CD4-positive, alpha-beta T cell treated with Interleukin-17A for 4 hours (primary cell): ENCODE results near the gene UST.
"Not testable (repeated sequence)": the region's sequence is repeated elsewhere in the genome, so short reads cannot be mapped to it uniquely, and the experiment has no call there.

Experiments used
- DNase-seq: peaks from one replicate; pipeline ENCODE4 v3.0.0-alpha.2; 2020; ENCODE audit warnings: mixed read lengths

Gene UST

GRCh38 chr6:148839044-148839443 lies 92.2 kb downstream of the UST start:
- DNase-seq: no peak

GRCh38 chr6:148840256-148840655 lies 93.4 kb downstream of the UST start:
- DNase-seq: no peak

GRCh38 chr6:148842296-148843019 lies 95.6 kb downstream of the UST start:
- no peak for DNase-seq

- no peak for DNase-seq
These were observed 98.6 kb downstream of the UST start for GRCh38 chr6:148845464-148845863.

GRCh38 chr6:148846778-148847761 lies 100.2 kb downstream of the UST start:
- no peak for DNase-seq

GRCh38 chr6:148848915-148849314 lies 102.1 kb downstream of the UST start:
- DNase-seq: no peak

GRCh38 chr6:148849449-148849848 lies 102.6 kb downstream of the UST start:
- DNase-seq: not testable (repeated sequence)

- DNase-seq: no peak
These were observed 104.1 kb downstream of the UST start for GRCh38 chr6:148850964-148851363.

GRCh38 chr6:148851683-148852556 lies 105.1 kb downstream of the UST start:
- DNase-seq: no peak

GRCh38 chr6:148852688-148853087 lies 105.9 kb downstream of the UST start:
- DNase-seq: no peak

- not testable (repeated sequence) for DNase-seq
These were observed 106.3 kb downstream of the UST start for GRCh38 chr6:148853113-148853512.

- DNase-seq: no peak
These were observed 107.3 kb downstream of the UST start for GRCh38 chr6:148854096-148854495.

- DNase-seq: no peak
These were observed 108.2 kb downstream of the UST start for GRCh38 chr6:148854992-148855391.

GRCh38 chr6:148855744-148856143 lies 108.9 kb downstream of the UST start:
- DNase-seq: no peak

- DNase-seq: no peak
These were observed 111.1 kb downstream of the UST start for GRCh38 chr6:148857798-148858390.

- not testable (repeated sequence) for DNase-seq
These were observed 117.3 kb downstream of the UST start for GRCh38 chr6:148864132-148864531.

GRCh38 chr6:148864941-148865340 lies 118.1 kb downstream of the UST start:
- DNase-seq: no peak

GRCh38 chr6:148866657-148867268 lies 119.9 kb downstream of the UST start:
- no peak for DNase-seq

- DNase-seq: no peak
These were observed 121.0 kb downstream of the UST start for GRCh38 chr6:148867862-148868261.

- DNase-seq: no peak
These were observed 121.5 kb downstream of the UST start for GRCh38 chr6:148868314-148868713.

GRCh38 chr6:148868901-148869300 lies 122.1 kb downstream of the UST start:
- no peak for DNase-seq

- DNase-seq: no peak
These were observed 122.8 kb downstream of the UST start for GRCh38 chr6:148869585-148869984.
